Adrenal gland (tissue), 5 donors: ENCODE measurements around the gene METRNL.

ENCODE experiments used
- POLR2A ChIP-seq, 2 donors: fragments of 450-650 bp; IDR thresholded peaks; one replicate each; pipeline ENCODE4 v1.6.1; 2017; ENCODE audit warnings: antibody characterized with exemption in 2 of 2, mild to moderate bottlenecking in 2 of 2, moderate library complexity in 1 of 2
- TF ChIP-seq, protein P1 (sequence below), 6 experiments: fragments of 450-650 bp in 4 of 6; fragments of 200-600 bp in 2 of 6; sonication (generic) in 1 of 6; IDR thresholded peaks; 1 replicate in 5 of 6; 2 replicates in 1 of 6; pipeline versions ENCODE4 v1.5.1 to v1.8.0; 2016 to 2021; ENCODE audit warnings: antibody characterized with exemption in 6 of 6, mild to moderate bottlenecking in 2 of 6, moderate library complexity in 1 of 6
- donor health status: DM: no; HTN: no; CAD: no.

DNA sequence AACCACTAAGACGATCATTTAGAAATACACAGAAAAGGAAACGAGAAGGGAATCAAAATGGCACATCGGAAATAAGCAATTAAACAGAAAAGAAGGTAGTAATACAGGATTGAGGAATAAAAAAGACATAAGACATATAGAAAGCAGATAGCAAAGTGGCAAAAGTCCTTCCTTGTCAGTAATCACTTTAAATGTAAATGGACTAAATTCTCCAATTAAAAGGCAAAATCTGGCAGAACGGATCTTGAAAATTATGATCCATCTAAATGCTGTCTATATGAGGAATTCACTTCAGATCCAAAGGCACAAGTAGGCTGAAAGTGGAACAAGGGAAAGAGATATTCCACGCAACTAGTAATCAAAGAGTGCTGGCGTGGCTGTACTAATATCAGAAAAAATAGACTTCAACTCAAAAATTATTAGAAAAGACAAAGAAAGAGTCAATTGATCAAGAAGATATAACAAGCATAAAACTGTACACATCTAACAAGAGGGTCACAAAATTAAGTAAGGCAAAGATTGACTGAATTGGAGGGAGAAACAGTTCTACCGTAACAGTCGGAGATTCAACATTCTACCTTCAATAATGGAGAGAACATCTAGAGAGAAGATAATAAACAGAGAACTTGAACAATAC, 36.8 kb upstream of the METRNL start:
- TF ChIP-seq, protein P1, sequence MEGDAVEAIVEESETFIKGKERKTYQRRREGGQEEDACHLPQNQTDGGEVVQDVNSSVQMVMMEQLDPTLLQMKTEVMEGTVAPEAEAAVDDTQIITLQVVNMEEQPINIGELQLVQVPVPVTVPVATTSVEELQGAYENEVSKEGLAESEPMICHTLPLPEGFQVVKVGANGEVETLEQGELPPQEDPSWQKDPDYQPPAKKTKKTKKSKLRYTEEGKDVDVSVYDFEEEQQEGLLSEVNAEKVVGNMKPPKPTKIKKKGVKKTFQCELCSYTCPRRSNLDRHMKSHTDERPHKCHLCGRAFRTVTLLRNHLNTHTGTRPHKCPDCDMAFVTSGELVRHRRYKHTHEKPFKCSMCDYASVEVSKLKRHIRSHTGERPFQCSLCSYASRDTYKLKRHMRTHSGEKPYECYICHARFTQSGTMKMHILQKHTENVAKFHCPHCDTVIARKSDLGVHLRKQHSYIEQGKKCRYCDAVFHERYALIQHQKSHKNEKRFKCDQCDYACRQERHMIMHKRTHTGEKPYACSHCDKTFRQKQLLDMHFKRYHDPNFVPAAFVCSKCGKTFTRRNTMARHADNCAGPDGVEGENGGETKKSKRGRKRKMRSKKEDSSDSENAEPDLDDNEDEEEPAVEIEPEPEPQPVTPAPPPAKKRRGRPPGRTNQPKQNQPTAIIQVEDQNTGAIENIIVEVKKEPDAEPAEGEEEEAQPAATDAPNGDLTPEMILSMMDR (IDR thresholded peaks at IDR 0.05): no peak
- no peak for TF ChIP-seq POLR2A (IDR thresholded peaks at IDR 0.05)
